ENCODE data around the gene CA10.

DNA sequence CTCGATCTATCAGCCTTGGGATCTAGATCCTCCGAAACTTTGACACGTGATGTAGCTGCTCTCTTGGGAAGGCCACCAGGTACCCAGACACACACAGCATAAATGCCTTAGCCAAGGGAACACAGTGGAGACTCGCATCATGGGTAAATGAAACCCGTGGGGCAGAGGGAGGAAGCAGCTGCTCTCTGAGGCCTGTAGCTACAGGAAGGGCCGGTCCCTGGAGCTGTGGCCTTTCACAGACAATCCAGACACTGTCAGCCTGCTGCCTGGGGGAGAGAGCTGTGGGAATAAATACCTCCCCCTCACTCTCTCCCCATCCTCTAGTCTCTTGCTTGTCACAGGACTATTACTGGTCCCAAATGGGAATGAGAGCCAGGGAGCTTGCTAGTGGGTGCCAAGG lies 546.9 kb downstream of the CA10 start:
- TF ChIP-seq TAF1 (IDR thresholded peaks at IDR 0.05; ENCODE audit: borderline replicate concordance, low read depth, low read length) = no peak
- TF ChIP-seq POLR2AphosphoS5 (IDR thresholded peaks at IDR 0.05; ENCODE audit: low read depth, low read length) = no peak
